ENCODE results near the gene SPOP. TPM values are rescaled to one million over a fixed set of nuclear protein-coding genes. Genes with fewer than 3 reads are reported as not detected.

Gene SPOP
- total RNA-seq, 4 donors from 2014 or later = 75.6 to 352 (median 95.3) TPM

GRCh38 chr17:49580981-49581647 lies 96.8 kb downstream of the SPOP start:
- H3K4me3 ChIP-seq = no peak overlapping the region
- no peak for DNase-seq
- TF ChIP-seq EP300 (IDR thresholded peaks at IDR 0.05; ENCODE audit: low read depth) = no peak
- TF ChIP-seq, protein P1, sequence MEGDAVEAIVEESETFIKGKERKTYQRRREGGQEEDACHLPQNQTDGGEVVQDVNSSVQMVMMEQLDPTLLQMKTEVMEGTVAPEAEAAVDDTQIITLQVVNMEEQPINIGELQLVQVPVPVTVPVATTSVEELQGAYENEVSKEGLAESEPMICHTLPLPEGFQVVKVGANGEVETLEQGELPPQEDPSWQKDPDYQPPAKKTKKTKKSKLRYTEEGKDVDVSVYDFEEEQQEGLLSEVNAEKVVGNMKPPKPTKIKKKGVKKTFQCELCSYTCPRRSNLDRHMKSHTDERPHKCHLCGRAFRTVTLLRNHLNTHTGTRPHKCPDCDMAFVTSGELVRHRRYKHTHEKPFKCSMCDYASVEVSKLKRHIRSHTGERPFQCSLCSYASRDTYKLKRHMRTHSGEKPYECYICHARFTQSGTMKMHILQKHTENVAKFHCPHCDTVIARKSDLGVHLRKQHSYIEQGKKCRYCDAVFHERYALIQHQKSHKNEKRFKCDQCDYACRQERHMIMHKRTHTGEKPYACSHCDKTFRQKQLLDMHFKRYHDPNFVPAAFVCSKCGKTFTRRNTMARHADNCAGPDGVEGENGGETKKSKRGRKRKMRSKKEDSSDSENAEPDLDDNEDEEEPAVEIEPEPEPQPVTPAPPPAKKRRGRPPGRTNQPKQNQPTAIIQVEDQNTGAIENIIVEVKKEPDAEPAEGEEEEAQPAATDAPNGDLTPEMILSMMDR (IDR thresholded peaks at IDR 0.05) = no peak
- no peaks in the 10 kb centered on the region for H3K36me3 ChIP-seq
- H3K27ac ChIP-seq = no peak overlapping the region
- peaks cover 0 to 20% (median 16%) of the 10 kb centered on the region in 4 donors for H3K4me1 ChIP-seq
- WGBS, 2 donors (ENCODE audit: low coverage in 1 of 2) = 77% methylated on average over 11 of the region's 12 CpGs; no CpG with 5 or more reads in 1 of the 2 donors
- H3K27me3 ChIP-seq = peaks cover 25% of the 10 kb centered on the region
- intact Hi-C loops (cut with DNase I; ENCODE audit: low total_unique reads) = no loop called here
- in situ Hi-C loops (cut with MboI; ENCODE audit: low pct_ligation_motif_present in 1 of 4, low pct_unique_long_range_greater_than_20kb in 1 of 4, low sequenced_read_pairs in 3 of 4) = no loop called here
- no peaks in the 10 kb centered on the region for H3K9me3 ChIP-seq

DNA sequence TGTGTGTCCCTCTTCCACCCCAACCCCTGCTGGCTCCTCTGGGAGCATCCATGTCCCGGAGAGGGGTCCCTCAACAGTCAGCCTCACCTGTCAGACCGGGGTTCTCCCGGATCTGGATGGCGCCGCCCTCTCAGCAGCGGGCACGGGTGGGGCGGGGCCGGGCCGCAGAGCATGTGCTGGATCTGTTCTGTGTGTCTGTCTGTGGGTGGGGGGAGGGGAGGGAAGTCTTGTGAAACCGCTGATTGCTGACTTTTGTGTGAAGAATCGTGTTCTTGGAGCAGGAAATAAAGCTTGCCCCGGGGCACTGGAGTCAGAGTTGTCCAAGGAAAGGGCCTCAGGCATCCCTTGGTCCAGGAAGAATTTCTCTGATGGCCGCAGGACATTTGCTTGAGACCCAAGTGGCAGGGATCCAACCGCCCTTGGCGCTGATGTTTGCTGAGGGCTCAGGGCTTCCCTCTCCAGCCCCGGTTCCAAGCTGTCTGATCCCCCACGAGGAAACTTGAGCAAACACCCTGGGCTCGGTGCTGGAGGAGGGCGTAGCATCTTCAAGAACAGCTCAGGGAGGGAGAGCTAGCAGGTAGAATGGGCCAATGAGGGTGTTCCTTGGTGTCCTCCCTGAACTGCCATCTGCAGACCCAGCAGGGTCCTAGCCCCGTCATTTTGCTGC lies 97.7 kb downstream of the SPOP start:
- Histone ChIP-seq H3K27me3 (peaks cover 34% of the 10 kb centered on the region), H3K4me1 (peaks cover 0 to 27% (median 24%) of the 10 kb centered on the region in 4 donors), H3K36me3 (no peaks in the 10 kb centered on the region), H3K9me3 (no peaks in the 10 kb centered on the region), H3K27ac (no peak overlapping the region), H3K4me3 (no peak overlapping the region)
- DNase-seq = no peak
- TF ChIP-seq POLR2A (IDR thresholded peaks at IDR 0.05) (no peak), EP300 (IDR thresholded peaks at IDR 0.05; ENCODE audit: low read depth) (no peak), POLR2AphosphoS5 (IDR thresholded peaks at IDR 0.05) (no peak)
- TF ChIP-seq, protein P1 (IDR thresholded peaks at IDR 0.05) = no peak
- WGBS, 2 donors (ENCODE audit: low coverage in 1 of 2) = 72% methylated on average over 20 of the region's 21 CpGs; no CpG with 5 or more reads in 1 of the 2 donors
- intact Hi-C loops (cut with DNase I; ENCODE audit: low total_unique reads) (no loop called here), in situ Hi-C loops (cut with MboI; ENCODE audit: low pct_ligation_motif_present in 1 of 4, low pct_unique_long_range_greater_than_20kb in 1 of 4, low sequenced_read_pairs in 3 of 4) (no loop called here)

GRCh38 chr17:49579522-49579921 lies 98.4 kb downstream of the SPOP start:
- no peak overlapping the region for H3K4me3 ChIP-seq
- H3K27ac ChIP-seq = peak overlapping the region in 1 of 4 donors; percentile 10
- in situ Hi-C loops (cut with MboI; ENCODE audit: low pct_ligation_motif_present in 1 of 4, low pct_unique_long_range_greater_than_20kb in 1 of 4, low sequenced_read_pairs in 3 of 4) (loop anchor here in 1 of 4 donors (10.0 kb wide), 1 partner anchor 115 kb away; no protein-coding TSS in a partner anchor), intact Hi-C loops (cut with DNase I; ENCODE audit: low total_unique reads) (loop anchor here (10.0 kb wide), 1 partner anchor 55 kb away; no protein-coding TSS in a partner anchor)
- no peak for DNase-seq
- TF ChIP-seq, protein P1 (IDR thresholded peaks at IDR 0.05) = no peak
- H3K27me3 ChIP-seq = peaks cover 40% of the 10 kb centered on the region
- no peaks in the 10 kb centered on the region for H3K36me3 ChIP-seq
- H3K4me1 ChIP-seq = peaks cover 0 to 34% (median 27%) of the 10 kb centered on the region in 4 donors
- 90% methylated on average over 4 of the region's 5 CpGs; no CpG with 5 or more reads in 1 of the 2 donors for WGBS, 2 donors (ENCODE audit: low coverage in 1 of 2)
- H3K9me3 ChIP-seq = no peaks in the 10 kb centered on the region

DNA sequence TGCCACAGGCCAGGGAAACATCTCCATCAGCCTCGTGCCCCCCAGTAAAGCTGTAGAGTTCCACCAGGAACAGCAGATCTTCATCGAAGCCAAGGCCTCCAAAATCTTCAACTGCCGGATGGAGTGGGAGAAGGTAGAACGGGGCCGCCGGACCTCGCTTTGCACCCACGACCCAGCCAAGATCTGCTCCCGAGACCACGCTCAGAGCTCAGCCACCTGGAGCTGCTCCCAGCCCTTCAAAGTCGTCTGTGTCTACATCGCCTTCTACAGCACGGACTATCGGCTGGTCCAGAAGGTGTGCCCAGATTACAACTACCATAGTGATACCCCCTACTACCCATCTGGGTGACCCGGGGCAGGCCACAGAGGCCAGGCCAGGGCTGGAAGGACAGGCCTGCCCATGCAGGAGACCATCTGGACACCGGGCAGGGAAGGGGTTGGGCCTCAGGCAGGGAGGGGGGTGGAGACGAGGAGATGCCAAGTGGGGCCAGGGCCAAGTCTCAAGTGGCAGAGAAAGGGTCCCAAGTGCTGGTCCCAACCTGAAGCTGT lies 98.9 kb downstream of the SPOP start:
- in situ Hi-C loops (cut with MboI; ENCODE audit: low pct_ligation_motif_present in 1 of 4, low pct_unique_long_range_greater_than_20kb in 1 of 4, low sequenced_read_pairs in 3 of 4) (loop anchor here in 1 of 4 donors (10.0 kb wide), 1 partner anchor 116 kb away; no protein-coding TSS in a partner anchor), intact Hi-C loops (cut with DNase I; ENCODE audit: low total_unique reads) (loop anchor here (10.0 kb wide), 1 partner anchor 56 kb away; no protein-coding TSS in a partner anchor)
- DNase-seq = no peak
- WGBS, 2 donors (ENCODE audit: low coverage in 1 of 2) = 92 to 95% methylated on average over 4 to 16 of the region's 17 CpGs
- H3K9me3 ChIP-seq = no peaks in the 10 kb centered on the region
- H3K36me3 ChIP-seq = no peaks in the 10 kb centered on the region
- H3K4me1 ChIP-seq = peaks cover 0 to 34% (median 28%) of the 10 kb centered on the region in 4 donors
- H3K27me3 ChIP-seq = peaks cover 45% of the 10 kb centered on the region
- peak overlapping the region in 1 of 4 donors; percentile 10 for H3K27ac ChIP-seq
- H3K4me3 ChIP-seq = no peak overlapping the region
- TF ChIP-seq POLR2A (IDR thresholded peaks at IDR 0.05) = no peak
- TF ChIP-seq EP300 (IDR thresholded peaks at IDR 0.05; ENCODE audit: low read depth) = no peak
- TF ChIP-seq POLR2AphosphoS5 (IDR thresholded peaks at IDR 0.05) = no peak
- TF ChIP-seq, protein P1 (IDR thresholded peaks at IDR 0.05) = no peak
